GM12874 (cell line): ENCODE results near the gene MAST4.

ENCODE experiments used
- CTCF ChIP-seq: IDR thresholded peaks from 2 replicates; pipeline ENCODE4 v1.5.1; 2011; ENCODE audit warnings: low read depth, mild to moderate bottlenecking, control low read depth, low read length, moderate library complexity; ENCODE audit not compliant: insufficient read depth

MAST4 gene

GRCh38 chr5:66839636-66840185 lies 243.5 kb downstream of the MAST4 start:
- TF ChIP-seq CTCF = no peak

GRCh38 chr5:66840511-66841013 lies 244.4 kb downstream of the MAST4 start:
- TF ChIP-seq CTCF = no peak

DNA sequence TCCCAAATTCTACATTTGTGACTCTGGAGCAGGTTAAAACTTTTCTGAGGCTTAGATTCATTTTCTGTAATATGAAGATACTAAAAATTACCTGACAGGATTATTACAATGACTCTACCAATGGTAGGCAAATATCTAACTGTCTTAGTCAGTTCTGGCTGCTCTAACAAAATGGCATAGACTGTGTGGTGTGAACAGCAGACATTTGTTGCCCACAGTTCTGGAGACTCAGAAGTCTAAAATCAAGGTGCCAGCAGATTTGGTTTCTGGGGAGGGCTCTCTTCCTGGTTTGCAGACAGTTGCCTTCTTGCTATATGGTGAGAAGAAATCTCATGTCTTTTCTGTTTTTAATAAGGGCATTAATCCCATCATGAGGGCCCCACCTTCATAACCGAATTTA lies 245.1 kb downstream of the MAST4 start:
- TF ChIP-seq CTCF = no peak

DNA sequence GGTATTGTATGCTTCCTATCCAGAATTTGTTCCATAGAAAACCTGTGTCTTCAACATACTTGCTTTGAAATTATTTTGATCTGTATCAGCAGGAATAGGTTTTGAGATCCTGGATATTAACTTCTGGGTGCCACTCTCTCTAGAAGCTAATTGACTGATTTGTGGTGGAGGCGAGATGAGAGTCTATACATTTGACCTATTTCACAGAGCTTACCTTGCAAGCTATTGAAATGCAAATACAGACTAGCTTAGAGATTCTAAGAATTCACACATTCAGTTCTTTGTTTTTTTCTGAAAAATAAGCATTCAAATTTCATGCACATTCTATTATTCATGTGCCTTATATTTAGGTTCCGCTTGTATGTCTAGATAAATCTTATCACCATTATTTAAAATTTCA lies 246.3 kb downstream of the MAST4 start:
- TF ChIP-seq CTCF = no peak

GRCh38 chr5:66843065-66843464 lies 246.9 kb downstream of the MAST4 start:
- no peak for TF ChIP-seq CTCF

DNA sequence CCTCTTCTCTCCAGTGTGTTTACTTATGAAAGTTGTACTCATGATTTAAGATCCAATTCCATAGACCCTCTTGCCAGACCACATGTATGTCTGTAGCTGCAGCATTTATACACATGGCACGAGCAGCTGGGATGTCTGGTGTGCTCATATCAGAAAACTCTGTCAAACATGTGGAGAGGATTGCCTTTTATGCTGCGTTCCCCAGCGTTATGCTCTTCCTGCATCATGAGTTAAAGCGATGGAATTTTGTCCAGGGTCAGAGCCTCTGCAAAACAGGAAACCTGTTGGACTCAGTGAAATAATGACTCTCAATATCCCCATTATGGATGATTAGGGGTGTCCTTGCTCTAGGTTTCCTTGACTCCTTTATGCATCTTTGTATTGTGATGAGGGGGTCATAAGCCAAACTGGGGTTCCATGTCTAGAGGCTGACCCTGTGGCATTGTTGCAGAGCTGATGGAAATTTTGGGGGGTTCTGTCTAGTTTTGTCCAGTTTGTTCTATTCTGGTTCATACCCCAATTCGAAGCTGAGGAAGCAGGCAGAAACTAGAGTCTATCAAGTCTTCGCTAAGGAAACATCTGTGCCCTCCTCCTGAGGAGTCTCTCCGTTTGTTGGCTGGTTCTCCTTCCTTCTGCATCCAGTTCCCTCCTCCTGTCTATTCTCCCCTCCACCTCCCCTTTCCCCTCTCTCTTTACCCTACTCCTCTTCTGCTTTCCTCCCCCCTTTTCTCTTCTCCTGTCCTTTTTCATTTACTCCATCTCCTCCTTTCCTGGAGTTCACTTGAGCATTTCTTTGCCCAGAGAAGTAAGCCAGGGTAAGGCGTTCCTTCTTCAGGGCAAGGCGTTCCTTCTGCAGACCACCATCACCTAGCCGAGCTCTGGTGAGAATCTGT lies 252.8 kb downstream of the MAST4 start:
- TF ChIP-seq CTCF = no peak

DNA sequence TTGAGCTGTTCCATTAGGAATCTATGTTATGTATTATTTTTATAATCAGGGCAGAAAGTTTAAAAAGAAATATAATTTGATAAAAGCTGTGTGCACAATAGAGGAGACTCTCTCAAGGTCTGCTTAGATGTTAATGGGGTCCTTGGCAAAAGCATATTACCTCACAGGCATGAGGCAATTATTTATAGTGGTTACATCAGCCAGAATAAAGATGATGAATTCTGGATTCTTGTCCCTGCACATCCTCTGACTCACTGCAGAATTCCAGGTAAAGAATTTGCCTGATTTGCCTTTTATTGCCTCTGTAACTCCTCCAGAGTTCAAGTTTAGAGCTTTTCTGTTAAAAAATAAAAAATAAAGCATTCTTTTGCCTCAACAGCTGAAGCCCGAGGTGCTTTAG lies 253.6 kb downstream of the MAST4 start:
- TF ChIP-seq CTCF = no peak
